OCI-LY1 (cell line): Measurements from ENCODE around the gene PGAP6.

Source experiments
- H2AFZ ChIP-seq: fragments of 200-600 bp; sonication (generic), shearing (Covaris generic); 2 replicates; pipeline ENCODE4 v1.6.0; 2014; ENCODE audit warnings: antibody characterized with exemption, mild to moderate bottlenecking, low read length
- H3F3A ChIP-seq: fragments of 200-600 bp; sonication (generic), shearing (Covaris generic); 2 replicates; pipeline ENCODE4 v1.6.0; 2014; ENCODE audit warnings: mild to moderate bottlenecking, antibody characterized with exemption, low read length, moderate library complexity; ENCODE audit not compliant: insufficient read depth
- H3K27ac ChIP-seq: fragments of 200-600 bp; sonication (generic); 2 replicates; pipeline ENCODE4 v1.5.1; 2014; ENCODE audit warnings: low read length, mixed run types, mild to moderate bottlenecking, low read depth; ENCODE audit not compliant: poor library complexity, severe bottlenecking
- H3K27me3 ChIP-seq: fragments of 200-600 bp; sonication (generic); 2 replicates; pipeline ENCODE4 v1.6.0; 2014; ENCODE audit warnings: antibody characterized with exemption, mild to moderate bottlenecking, low read length, moderate library complexity; ENCODE audit not compliant: insufficient read depth
- H3K36me3 ChIP-seq: fragments of 200-600 bp; sonication (generic); 2 replicates; pipeline ENCODE4 v1.6.1; 2014; ENCODE audit warnings: mild to moderate bottlenecking, antibody characterized with exemption, low read length, moderate library complexity, mixed read lengths; ENCODE audit not compliant: insufficient read depth
- H3K4me1 ChIP-seq: fragments of 200-600 bp; sonication (generic); 2 replicates; pipeline ENCODE4 v1.5.1; 2014; ENCODE audit warnings: mild to moderate bottlenecking, low read length, moderate library complexity; ENCODE audit not compliant: insufficient read depth, severe bottlenecking
- H3K4me2 ChIP-seq: fragments of 200-600 bp; sonication (generic), shearing (Covaris generic); 2 replicates; pipeline ENCODE4 v1.6.1; 2014; ENCODE audit warnings: low read length
- H3K4me3 ChIP-seq: fragments of 200-600 bp; sonication (generic); 2 replicates; pipeline ENCODE4 v1.5.1; 2014; ENCODE audit warnings: low read length, low read depth, mild to moderate bottlenecking, mixed read lengths; ENCODE audit not compliant: poor library complexity, severe bottlenecking
- H3K79me2 ChIP-seq: fragments of 200-600 bp; shearing (Covaris generic); 2 replicates; pipeline ENCODE4 v1.6.1; 2016; ENCODE audit warnings: mixed run types, low read length, mixed read lengths; ENCODE audit not compliant: insufficient read depth
- H3K9ac ChIP-seq: fragments of 200-600 bp; sonication (generic), shearing (Covaris generic); 2 replicates; pipeline ENCODE4 v1.6.1; 2014; ENCODE audit warnings: mild to moderate bottlenecking, low read length, mixed read lengths
- H3K9me2 ChIP-seq: fragments of 200-600 bp; sonication (generic), shearing (Covaris generic); 2 replicates; pipeline ENCODE4 v1.6.1; 2014; ENCODE audit warnings: low read depth, mild to moderate bottlenecking, low read length, mixed read lengths
- H3K9me3 ChIP-seq: fragments of 200-600 bp; shearing (Covaris generic); 2 replicates; pipeline ENCODE4 v1.6.1; 2014; ENCODE audit warnings: low read length, mixed read lengths
- H4K20me1 ChIP-seq: fragments of 200-600 bp; sonication (generic), shearing (Covaris generic); 2 replicates; pipeline ENCODE4 v1.6.0; 2016; ENCODE audit warnings: mild to moderate bottlenecking, low read length; ENCODE audit not compliant: insufficient read depth
- EZH2 ChIP-seq: fragments of 200-600 bp; sonication (generic), shearing (Covaris generic); IDR thresholded peaks from 2 replicates; pipeline ENCODE4 v1.8.0; 2017; ENCODE audit warnings: borderline replicate concordance, mixed run types, mild to moderate bottlenecking, antibody characterized with exemption, low read length, moderate library complexity, mixed read lengths
- TF ChIP-seq, protein P1 (sequence below): fragments of 200-600 bp; sonication (generic), shearing (Covaris generic); IDR thresholded peaks from 2 replicates; pipeline ENCODE4 v1.5.1; 2017; ENCODE audit warnings: mild to moderate bottlenecking, antibody characterized with exemption, low read length, moderate library complexity, mixed read lengths

Gene PGAP6

GRCh38 chr16:407253-407652 lies 25.5 kb upstream of the PGAP6 start:
- Histone ChIP-seq H4K20me1 (no peaks in the 10 kb centered on the region), H3K36me3 (peaks cover 5% of the 10 kb centered on the region; the same call in 1 of the 2 replicates), H3K79me2 (no peaks in the 10 kb centered on the region), H3K27ac (no peak overlapping the region), H3K4me2 (no peak overlapping the region), H3K9me3 (no peaks in the 10 kb centered on the region), H3K27me3 (no peaks in the 10 kb centered on the region), H3F3A (no peaks in the 10 kb centered on the region), H3K9me2 (no peaks in the 10 kb centered on the region), H3K9ac (no peak overlapping the region), H3K4me1 (peaks cover 18% of the 10 kb centered on the region), H3K4me3 (no peak overlapping the region), H2AFZ (no peak overlapping the region)
- no peak for TF ChIP-seq EZH2
- TF ChIP-seq, protein P1, sequence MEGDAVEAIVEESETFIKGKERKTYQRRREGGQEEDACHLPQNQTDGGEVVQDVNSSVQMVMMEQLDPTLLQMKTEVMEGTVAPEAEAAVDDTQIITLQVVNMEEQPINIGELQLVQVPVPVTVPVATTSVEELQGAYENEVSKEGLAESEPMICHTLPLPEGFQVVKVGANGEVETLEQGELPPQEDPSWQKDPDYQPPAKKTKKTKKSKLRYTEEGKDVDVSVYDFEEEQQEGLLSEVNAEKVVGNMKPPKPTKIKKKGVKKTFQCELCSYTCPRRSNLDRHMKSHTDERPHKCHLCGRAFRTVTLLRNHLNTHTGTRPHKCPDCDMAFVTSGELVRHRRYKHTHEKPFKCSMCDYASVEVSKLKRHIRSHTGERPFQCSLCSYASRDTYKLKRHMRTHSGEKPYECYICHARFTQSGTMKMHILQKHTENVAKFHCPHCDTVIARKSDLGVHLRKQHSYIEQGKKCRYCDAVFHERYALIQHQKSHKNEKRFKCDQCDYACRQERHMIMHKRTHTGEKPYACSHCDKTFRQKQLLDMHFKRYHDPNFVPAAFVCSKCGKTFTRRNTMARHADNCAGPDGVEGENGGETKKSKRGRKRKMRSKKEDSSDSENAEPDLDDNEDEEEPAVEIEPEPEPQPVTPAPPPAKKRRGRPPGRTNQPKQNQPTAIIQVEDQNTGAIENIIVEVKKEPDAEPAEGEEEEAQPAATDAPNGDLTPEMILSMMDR: no peak

- Histone ChIP-seq H3K36me3 (peaks cover 5% of the 10 kb centered on the region; the same call in 1 of the 2 replicates), H3K4me3 (no peak overlapping the region), H3K9ac (no peak overlapping the region), H3K9me3 (no peaks in the 10 kb centered on the region), H3K27me3 (no peaks in the 10 kb centered on the region), H3K27ac (no peak overlapping the region), H3K9me2 (no peaks in the 10 kb centered on the region), H3F3A (no peaks in the 10 kb centered on the region), H3K79me2 (no peaks in the 10 kb centered on the region), H3K4me2 (no peak overlapping the region), H2AFZ (no peak overlapping the region), H4K20me1 (no peaks in the 10 kb centered on the region), H3K4me1 (peaks cover 9% of the 10 kb centered on the region)
- TF ChIP-seq EZH2: no peak
- TF ChIP-seq, protein P1: no peak
Measured at GRCh38 chr16:405548-406506, 24.0 kb upstream of the PGAP6 start.

DNA sequence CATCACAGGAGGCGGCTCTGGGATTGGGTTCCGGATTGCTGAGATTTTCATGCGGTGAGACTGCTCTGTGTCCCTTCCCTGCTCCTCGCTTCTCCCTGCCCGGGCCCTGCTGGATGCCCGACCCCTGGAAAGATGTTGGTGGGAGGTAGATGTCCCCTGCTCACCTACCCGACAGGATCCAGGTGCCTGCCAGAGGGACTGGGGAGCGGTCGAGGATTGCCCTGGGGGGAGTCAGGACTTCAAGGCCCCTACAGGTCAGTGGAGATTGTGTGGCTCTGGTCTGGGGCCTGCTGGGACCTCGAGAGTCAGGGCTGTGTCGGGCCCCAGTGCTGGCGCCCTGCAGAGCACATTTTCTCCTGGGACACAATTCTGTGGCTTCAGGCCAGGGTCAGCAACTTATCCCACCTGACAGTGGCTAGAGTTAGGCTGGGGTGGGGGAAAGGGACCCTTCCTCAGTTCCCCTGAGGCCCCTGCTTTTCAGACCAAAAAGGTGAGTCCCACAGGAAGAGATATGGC lies 23.3 kb upstream of the PGAP6 start:
- H3K9ac ChIP-seq: no peak overlapping the region
- H3K4me1 ChIP-seq: peaks cover 16% of the 10 kb centered on the region
- no peaks in the 10 kb centered on the region for H4K20me1 ChIP-seq
- no peaks in the 10 kb centered on the region for H3K9me2 ChIP-seq
- H3K4me2 ChIP-seq: no peak overlapping the region
- H3K27ac ChIP-seq: no peak overlapping the region
- H3K79me2 ChIP-seq: no peaks in the 10 kb centered on the region
- H3F3A ChIP-seq: no peaks in the 10 kb centered on the region
- H3K4me3 ChIP-seq: no peak overlapping the region
- peaks cover 4% of the 10 kb centered on the region; the same call in 1 of the 2 replicates for H3K36me3 ChIP-seq
- H3K9me3 ChIP-seq: no peaks in the 10 kb centered on the region
- TF ChIP-seq EZH2: no peak
- TF ChIP-seq, protein P1: no peak
- no peaks in the 10 kb centered on the region for H3K27me3 ChIP-seq
- no peak overlapping the region for H2AFZ ChIP-seq
